NCI-H1417 treated with DMSO at 0.1 percent for 48 hours (cell line): ENCODE results near the gene SCG2.

ENCODE experiments used
- DNase-seq: peaks from one replicate; lab custom pipeline; 2025; lab: John Stamatoyannopoulos, UW

SCG2 gene

GRCh38 chr2:223570784-223571183, 31.4 kb downstream of the SCG2 start:
- no peak for DNase-seq

DNA sequence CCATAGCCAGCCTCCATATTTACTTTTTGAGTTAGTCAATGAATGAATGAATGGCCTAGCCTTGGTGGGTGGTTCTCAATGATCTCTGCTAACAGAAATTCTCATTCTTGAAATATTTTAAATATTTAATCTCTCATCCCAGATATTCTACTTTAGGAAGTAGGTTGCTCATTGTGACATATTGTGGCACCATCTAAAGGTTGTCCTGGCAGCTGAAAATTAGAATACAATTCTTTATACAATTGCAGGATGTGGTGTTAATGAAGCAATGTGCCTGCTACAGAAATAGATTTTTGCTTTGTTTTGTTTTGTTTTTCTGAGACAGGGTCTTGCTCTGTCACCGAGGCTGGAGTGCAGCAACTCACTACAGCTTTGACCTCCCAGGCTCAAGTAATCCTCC, 35.8 kb downstream of the SCG2 start:
- DNase-seq = no peak

DNA sequence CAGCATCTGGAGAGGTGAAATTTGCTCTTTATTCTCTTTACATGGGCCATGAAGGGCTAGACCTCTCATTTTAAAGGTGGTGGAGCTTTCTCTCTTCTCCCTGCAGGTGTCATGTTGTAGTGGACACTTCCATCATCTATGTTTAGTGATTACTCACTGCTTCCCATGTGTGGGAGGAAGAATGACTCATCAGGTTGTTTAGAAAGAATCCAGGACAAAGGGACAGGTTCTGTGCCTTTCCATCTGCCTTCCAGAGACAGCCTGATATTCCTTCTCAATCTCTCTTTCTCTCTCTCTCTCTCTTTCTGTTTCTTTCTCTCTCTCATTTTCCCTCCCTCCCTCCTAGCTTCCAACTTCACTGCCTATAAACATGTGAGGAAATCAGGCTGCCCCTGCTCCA, 38.7 kb downstream of the SCG2 start:
- DNase-seq = no peak

DNA sequence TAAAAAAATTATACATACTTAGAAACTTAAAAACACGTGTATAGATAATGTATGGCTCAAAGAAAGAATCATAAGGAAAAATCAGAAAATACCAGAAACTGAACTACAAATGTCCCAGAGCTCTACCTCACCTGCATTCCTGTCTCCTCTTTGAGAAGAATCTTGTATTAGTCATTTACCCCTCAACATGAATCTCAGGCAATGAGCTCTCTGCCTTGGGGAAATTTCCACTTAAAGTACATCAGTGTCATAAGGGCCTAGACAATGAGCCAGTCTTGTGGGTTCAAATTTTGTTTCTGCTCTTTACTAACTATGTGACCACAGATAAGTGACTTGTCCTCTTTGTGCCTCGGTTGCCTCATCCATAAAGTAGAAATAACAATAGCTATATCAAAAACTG, 40.1 kb downstream of the SCG2 start:
- no peak for DNase-seq

GRCh38 chr2:223560749-223561435, 41.3 kb downstream of the SCG2 start:
- peak; percentile 54 for DNase-seq

GRCh38 chr2:223558970-223559369, 43.2 kb downstream of the SCG2 start:
- no peak for DNase-seq

DNA sequence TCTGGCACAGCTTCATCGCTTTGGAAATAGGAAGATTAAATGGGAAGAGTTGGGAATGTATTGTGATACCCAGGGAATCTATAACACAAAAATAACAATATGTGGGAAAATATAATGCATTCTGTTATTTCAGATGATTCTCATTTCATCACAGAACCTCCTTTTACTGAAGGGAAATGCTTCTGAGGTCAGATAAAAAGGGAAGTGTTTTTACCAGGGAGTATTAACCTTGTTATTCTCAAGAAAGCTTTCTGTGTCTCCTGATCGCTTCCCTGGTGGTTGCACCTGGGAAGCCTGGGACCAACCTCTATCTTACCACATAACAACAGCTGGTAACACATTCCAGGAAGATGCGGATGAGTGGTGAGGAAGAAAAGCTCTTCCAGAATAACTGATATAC, 47.2 kb downstream of the SCG2 start:
- no peak for DNase-seq

GRCh38 chr2:223549215-223549614, 52.9 kb downstream of the SCG2 start:
- no peak for DNase-seq

GRCh38 chr2:223548194-223548593, 54.0 kb downstream of the SCG2 start:
- no peak for DNase-seq
